Adrenal gland (tissue), 12 donors: ENCODE results near the gene TSKS. TPM values are rescaled to one million over a fixed set of nuclear protein-coding genes. Genes with fewer than 3 reads are reported as not detected.

Source experiments
- DNase-seq, 7 donors: peaks; one replicate each; pipeline ENCODE4 v3.0.0-alpha.2; 2019 to 2020
- H3K27ac ChIP-seq, 5 donors: fragments of 200-600 bp; sonication (generic) in 4 of 5; 1 replicate in 3 of 5; 2 replicates in 2 of 5; pipeline versions ENCODE4 v1.5.1 to v1.8.0; 2016 to 2020; ENCODE audit warnings: mild to moderate bottlenecking in 1 of 5
- H3K27me3 ChIP-seq: fragments of 200-600 bp; 2 replicates; pipeline ENCODE4 v1.8.0; 2021
- H3K36me3 ChIP-seq, 2 donors: fragments of 200-600 bp; replicated peaks in 1 of 2; 1 replicate in 1 of 2; 2 replicates in 1 of 2; pipeline versions ENCODE4 v1.5.1 to v1.8.0; 2018 to 2022
- H3K4me1 ChIP-seq, 2 donors: fragments of 200-600 bp; replicated peaks in 1 of 2; 1 replicate in 1 of 2; 2 replicates in 1 of 2; pipeline versions ENCODE4 v1.5.1 to v1.8.0; 2018 to 2021
- H3K4me3 ChIP-seq, 4 donors: fragments of 200-600 bp; sonication (generic) in 3 of 4; one replicate each; pipeline ENCODE4 v1.5.1; 2016 to 2018
- H3K9me3 ChIP-seq, 3 donors: fragments of 200-600 bp; sonication (generic) in 1 of 3; replicated peaks in 1 of 3; 1 replicate in 2 of 3; 2 replicates in 1 of 3; pipeline versions ENCODE4 v1.5.1 to v1.8.0; 2016 to 2021
- CTCF ChIP-seq, 6 experiments: fragments of 450-650 bp in 4 of 6; fragments of 200-600 bp in 2 of 6; sonication (generic) in 1 of 6; IDR thresholded peaks; 1 replicate in 5 of 6; 2 replicates in 1 of 6; pipeline versions ENCODE4 v1.5.1 to v1.8.0; 2016 to 2021; ENCODE audit warnings: antibody characterized with exemption in 6 of 6, mild to moderate bottlenecking in 2 of 6, moderate library complexity in 1 of 6
- POLR2A ChIP-seq, 2 donors: fragments of 450-650 bp; IDR thresholded peaks; one replicate each; pipeline ENCODE4 v1.6.1; 2017; ENCODE audit warnings: antibody characterized with exemption in 2 of 2, mild to moderate bottlenecking in 2 of 2, moderate library complexity in 1 of 2
- WGBS, 4 donors: extraction: QIAGEN DNeasy Blood & Tissue Kit in 2 of 4; methylation state at CpG; one replicate each; pipeline versions ENCODE4 v1.1.5 to v1.1.7; 2013 to 2017; 5-methylcytosine and 5-hydroxymethylcytosine counted together
- intact Hi-C, 2 donors: fragments of 100-400 bp; cut with DNase I; formaldehyde crosslinking; loops; one replicate each; pipeline versions ENCODE4 v1.14.1 to v1.15.0; 2022 to 2023
- polyA plus RNA-seq, 3 donors: library from polyadenylated mRNA; stranded (reverse); fragments of 200-250 nt in 2 of 3; fragments of 350-450 nt in 1 of 3; fragmentation: Illumina TruSeq in 1 of 3; extraction: RNeasy Lipid Tissue Mini Kit (QIAGEN cat#74804) in 1 of 3; gene quantifications; one replicate each; pipeline ENCODE4 v1.2.3, GENCODE V29; 2013 to 2014
- total RNA-seq, 9 donors: library from RNA; depleted of rRNA in 4 of 9; stranded (reverse); fragments of >200 nt in 4 of 9; fragments of 120-200 nt in 1 of 9; fragmentation: NEBNext Ultra II Directional in 1 of 9; extraction: Animal tissue kit (Norgen Biotek cat#: 25700) in 1 of 9; gene quantifications; one replicate each; pipeline versions ENCODE4 v1.1.0 to v1.2.4, GENCODE V29; 2013 to 2023
- donor health status: healthy with polysubstance abuse.
- donor health status: Bipolar disorder and iron deficiency.
- donor health status: DM: yes; HTN: yes; CAD: no.
- donor health status: DM: no; HTN: no; CAD: no.
- donor health status: DM: no; HTN: no; CAD: no.
- donor health status: DM: yes; HTN: yes; CAD: no.

Gene TSKS
- total and polyA plus RNA-seq, 12 donors, result 0.11 to 1.7 (median 0.42) TPM; not detected in 5

GRCh38 chr19:49699364-49699763 lies 63.7 kb downstream of the TSKS start:
- no peak overlapping the region for H3K27ac ChIP-seq
- no peaks in the 10 kb centered on the region for H3K36me3 ChIP-seq
- WGBS, 4 donors, result 93 to 96% (median 94%) methylated on average over 5 of the region's 5 CpGs
- no peak overlapping the region for H3K4me3 ChIP-seq
- DNase-seq, result no peak
- no peaks in the 10 kb centered on the region for H3K4me1 ChIP-seq
- TF ChIP-seq POLR2A (IDR thresholded peaks at IDR 0.05) (no peak), CTCF (IDR thresholded peaks at IDR 0.05) (no peak)
- no peaks in the 10 kb centered on the region for H3K9me3 ChIP-seq
- H3K27me3 ChIP-seq, result no peaks in the 10 kb centered on the region
- intact Hi-C loops, result no loop called here

GRCh38 chr19:49696865-49697264 lies 66.2 kb downstream of the TSKS start:
- H3K27me3 ChIP-seq, result no peaks in the 10 kb centered on the region
- TF ChIP-seq POLR2A (IDR thresholded peaks at IDR 0.05), result no peak
- no peak for TF ChIP-seq CTCF (IDR thresholded peaks at IDR 0.05)
- intact Hi-C loops, result no loop called here
- H3K27ac ChIP-seq, result no peak overlapping the region
- H3K4me1 ChIP-seq, result no peaks in the 10 kb centered on the region
- H3K4me3 ChIP-seq, result no peak overlapping the region
- H3K9me3 ChIP-seq, result no peaks in the 10 kb centered on the region
- no peaks in the 10 kb centered on the region for H3K36me3 ChIP-seq
- whole genome bisulfite sequencing, 4 donors, result 85 to 94% (median 91%) methylated on average over 6 to 7 of the region's 7 CpGs
- DNase-seq, result no peak

GRCh38 chr19:49696115-49696514 lies 67.0 kb downstream of the TSKS start:
- no peak for TF ChIP-seq POLR2A (IDR thresholded peaks at IDR 0.05)
- TF ChIP-seq CTCF (IDR thresholded peaks at IDR 0.05), result no peak
- WGBS, 4 donors, result 76 to 93% (median 90%) methylated on average over 6 of the region's 6 CpGs
- no peak overlapping the region for H3K4me3 ChIP-seq
- H3K9me3 ChIP-seq, result no peaks in the 10 kb centered on the region
- H3K27me3 ChIP-seq, result no peaks in the 10 kb centered on the region
- peaks cover 0 to 6% of the 10 kb centered on the region in 2 donors for H3K4me1 ChIP-seq
- no peak overlapping the region for H3K27ac ChIP-seq
- no peaks in the 10 kb centered on the region for H3K36me3 ChIP-seq
- intact Hi-C loops, result no loop called here
- no peak for DNase-seq

- H3K4me1 ChIP-seq, result peaks cover 3 to 25% of the 10 kb centered on the region in 2 donors
- 65 to 77% (median 69%) methylated on average over 11 to 16 of the region's 16 CpGs for WGBS, 4 donors
- intact Hi-C loops, result no loop called here
- no peak for DNase-seq
- H3K36me3 ChIP-seq, result no peaks in the 10 kb centered on the region
- no peaks in the 10 kb centered on the region for H3K27me3 ChIP-seq
- H3K9me3 ChIP-seq, result no peaks in the 10 kb centered on the region
- H3K4me3 ChIP-seq, result no peak overlapping the region
- no peak overlapping the region for H3K27ac ChIP-seq
- TF ChIP-seq POLR2A (IDR thresholded peaks at IDR 0.05) (no peak), CTCF (IDR thresholded peaks at IDR 0.05) (no peak)
These were observed 71.0 kb downstream of the TSKS start for GRCh38 chr19:49692147-49692506.
